Right atrium auricular region (tissue), 2 donors: ENCODE measurements around the gene ZC3H12D. TPM values are rescaled to one million over a fixed set of nuclear protein-coding genes. Genes with fewer than 3 reads are reported as not detected.

ENCODE experiments used
- DNase-seq: peaks from one replicate; pipeline ENCODE4 v3.0.0-alpha.2; 2019; ENCODE audit warnings: low spot score
- H3K27ac ChIP-seq, 2 donors: fragments of 200-600 bp; sonication (generic); 1 replicate in 1 of 2; 2 replicates in 1 of 2; pipeline ENCODE4 v1.5.1; 2016 to 2019
- H3K27me3 ChIP-seq, 2 donors: fragments of 200-600 bp; sonication (generic); one replicate each; pipeline versions ENCODE4 v1.5.1 to v1.6.0; 2017 to 2019
- H3K36me3 ChIP-seq: fragments of 200-600 bp; sonication (generic); one replicate; pipeline ENCODE4 v1.5.1; 2016
- H3K4me1 ChIP-seq, 2 donors: fragments of 200-600 bp; sonication (generic); one replicate each; pipeline versions ENCODE4 v1.5.1 to v1.6.0; 2017 to 2019
- H3K4me3 ChIP-seq, 2 donors: fragments of 200-600 bp; sonication (generic); 1 replicate in 1 of 2; 2 replicates in 1 of 2; pipeline ENCODE4 v1.5.1; 2017 to 2019; ENCODE audit warnings: mild to moderate bottlenecking in 1 of 2, moderate library complexity in 1 of 2
- H3K9me3 ChIP-seq, 2 donors: fragments of 200-600 bp; sonication (generic); one replicate each; pipeline ENCODE4 v1.5.1; 2019
- total RNA-seq, 2 donors: library from RNA; depleted of rRNA; stranded (reverse); fragments of >200 nt; gene quantifications; one replicate each; pipeline ENCODE4 v1.1.0, GENCODE V29; 2016
- TF ChIP-seq, protein P1 (sequence below), 2 donors: fragments of 200-600 bp; sonication (generic); IDR thresholded peaks; one replicate each; pipeline ENCODE4 v1.5.1; 2019; ENCODE audit warnings: antibody characterized with exemption in 2 of 2

The ZC3H12D gene
- total RNA-seq, 2 donors from 2014 or later, result 0.30 to 1.3 TPM

DNA sequence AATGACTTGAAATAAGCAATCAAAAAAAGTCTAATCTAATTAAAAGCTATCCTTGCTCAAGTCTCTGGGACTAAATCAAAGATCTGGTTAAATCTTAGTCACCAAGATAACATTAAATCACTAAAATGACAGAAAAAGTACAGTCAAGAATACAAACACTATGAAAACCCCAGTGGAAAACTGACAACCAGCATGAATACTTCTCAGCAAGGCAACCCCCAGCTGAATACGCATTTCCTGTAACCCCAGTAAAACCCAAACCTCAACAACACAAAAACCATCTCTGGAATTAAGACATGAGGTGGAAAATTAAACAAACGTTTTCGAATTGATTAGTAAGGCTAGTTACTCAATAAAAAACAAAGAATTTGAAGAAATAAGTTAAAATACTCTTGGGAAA, 23.7 kb upstream of the ZC3H12D start:
- Histone ChIP-seq H3K4me1 (no peaks in the 10 kb centered on the region), H3K9me3 (no peaks in the 10 kb centered on the region), H3K27me3 (no peaks in the 10 kb centered on the region), H3K4me3 (no peak overlapping the region), H3K27ac (no peak overlapping the region), H3K36me3 (peaks cover 22% of the 10 kb centered on the region)
- TF ChIP-seq, protein P1, sequence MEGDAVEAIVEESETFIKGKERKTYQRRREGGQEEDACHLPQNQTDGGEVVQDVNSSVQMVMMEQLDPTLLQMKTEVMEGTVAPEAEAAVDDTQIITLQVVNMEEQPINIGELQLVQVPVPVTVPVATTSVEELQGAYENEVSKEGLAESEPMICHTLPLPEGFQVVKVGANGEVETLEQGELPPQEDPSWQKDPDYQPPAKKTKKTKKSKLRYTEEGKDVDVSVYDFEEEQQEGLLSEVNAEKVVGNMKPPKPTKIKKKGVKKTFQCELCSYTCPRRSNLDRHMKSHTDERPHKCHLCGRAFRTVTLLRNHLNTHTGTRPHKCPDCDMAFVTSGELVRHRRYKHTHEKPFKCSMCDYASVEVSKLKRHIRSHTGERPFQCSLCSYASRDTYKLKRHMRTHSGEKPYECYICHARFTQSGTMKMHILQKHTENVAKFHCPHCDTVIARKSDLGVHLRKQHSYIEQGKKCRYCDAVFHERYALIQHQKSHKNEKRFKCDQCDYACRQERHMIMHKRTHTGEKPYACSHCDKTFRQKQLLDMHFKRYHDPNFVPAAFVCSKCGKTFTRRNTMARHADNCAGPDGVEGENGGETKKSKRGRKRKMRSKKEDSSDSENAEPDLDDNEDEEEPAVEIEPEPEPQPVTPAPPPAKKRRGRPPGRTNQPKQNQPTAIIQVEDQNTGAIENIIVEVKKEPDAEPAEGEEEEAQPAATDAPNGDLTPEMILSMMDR (IDR thresholded peaks at IDR 0.05), result no peak
- DNase-seq, result no peak

- TF ChIP-seq, protein P1 (IDR thresholded peaks at IDR 0.05), result no peak
- no peak overlapping the region for H3K4me3 ChIP-seq
- no peak for DNase-seq
- H3K4me1 ChIP-seq, result no peaks in the 10 kb centered on the region
- H3K36me3 ChIP-seq, result peaks cover 12% of the 10 kb centered on the region
- H3K9me3 ChIP-seq, result no peaks in the 10 kb centered on the region
- H3K27me3 ChIP-seq, result no peaks in the 10 kb centered on the region
- H3K27ac ChIP-seq, result no peak overlapping the region
Observed at GRCh38 chr6:149503872-149504271, 19.1 kb upstream of the ZC3H12D start.

- Histone ChIP-seq H3K27ac (no peak overlapping the region), H3K9me3 (no peaks in the 10 kb centered on the region), H3K4me3 (no peak overlapping the region), H3K36me3 (peaks cover 12% of the 10 kb centered on the region), H3K4me1 (no peaks in the 10 kb centered on the region), H3K27me3 (no peaks in the 10 kb centered on the region)
- TF ChIP-seq, protein P1 (IDR thresholded peaks at IDR 0.05), result no peak
- no peak for DNase-seq
Observed at GRCh38 chr6:149503276-149503675, 18.5 kb upstream of the ZC3H12D start.

GRCh38 chr6:149501768-149502167, 17.0 kb upstream of the ZC3H12D start:
- TF ChIP-seq, protein P1 (IDR thresholded peaks at IDR 0.05), result no peak
- H3K36me3 ChIP-seq, result peaks cover 12% of the 10 kb centered on the region

GRCh38 chr6:149501201-149501600, 16.4 kb upstream of the ZC3H12D start:
- Histone ChIP-seq H3K9me3 (no peaks in the 10 kb centered on the region), H3K27me3 (no peaks in the 10 kb centered on the region), H3K4me3 (no peak overlapping the region), H3K27ac (no peak overlapping the region), H3K36me3 (peaks cover 12% of the 10 kb centered on the region), H3K4me1 (no peaks in the 10 kb centered on the region)
- no peak for DNase-seq
- TF ChIP-seq, protein P1 (IDR thresholded peaks at IDR 0.05), result no peak

More at GRCh38 chr6:149501768-149502167, 17.0 kb upstream of the ZC3H12D start:
- Histone ChIP-seq H3K4me1 (no peaks in the 10 kb centered on the region), H3K27me3 (no peaks in the 10 kb centered on the region), H3K9me3 (no peaks in the 10 kb centered on the region), H3K27ac (no peak overlapping the region), H3K4me3 (no peak overlapping the region)
- no peak for DNase-seq

DNA sequence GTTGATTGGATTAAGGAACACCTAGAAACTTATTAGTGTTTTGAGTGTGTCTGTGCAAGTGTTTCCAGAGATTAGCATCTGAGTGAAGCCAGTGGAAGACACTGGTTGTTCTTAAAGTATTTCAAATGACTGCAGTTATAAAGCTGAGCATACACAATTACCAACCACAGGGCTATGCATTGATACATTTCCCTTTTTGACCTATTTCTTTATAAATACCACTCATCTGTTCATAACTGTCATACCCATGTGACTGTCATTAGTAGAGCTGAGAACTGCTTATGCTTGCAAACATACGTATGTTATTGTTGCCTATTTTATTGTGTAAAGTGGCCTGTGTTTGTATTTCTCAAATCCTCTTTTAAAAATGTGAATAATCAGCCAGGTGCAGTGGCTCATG, 15.3 kb upstream of the ZC3H12D start:
- Histone ChIP-seq H3K9me3 (no peaks in the 10 kb centered on the region), H3K4me3 (no peak overlapping the region), H3K27ac (no peak overlapping the region), H3K4me1 (no peaks in the 10 kb centered on the region), H3K27me3 (no peaks in the 10 kb centered on the region), H3K36me3 (peaks cover 9% of the 10 kb centered on the region)
- DNase-seq, result no peak
- TF ChIP-seq, protein P1 (IDR thresholded peaks at IDR 0.05), result no peak
